Natural killer cell (primary cell): ENCODE measurements around the gene CNPY1. TPM values are rescaled to one million over a fixed set of nuclear protein-coding genes. Genes with fewer than 3 reads are reported as not detected.

ENCODE experiments used
- ATAC-seq, 3 donors: fragments of 150-1000 bp in 2 of 3; fragments of 200-7000 bp in 1 of 3; cut with Tn5 transposase; 1 replicate in 1 of 3; 2 replicates in 2 of 3; pipeline ENCODE4 v1.10.0; 2021; ENCODE audit warnings: mild to moderate bottlenecking in 2 of 3, moderate library complexity in 2 of 3
- DNase-seq, 2 donors: peaks; one replicate each; pipeline versions ENCODE4 v3.0.0 to v3.0.0-alpha.2; 2013 to 2021; ENCODE audit warnings: mixed read lengths in 1 of 2
- H3K27ac ChIP-seq: one replicate; pipeline ENCODE4 v1.5.1; 2013; ENCODE audit warnings: mild to moderate bottlenecking, low read length
- H3K27me3 ChIP-seq: one replicate; pipeline ENCODE4 v1.6.1; 2013; ENCODE audit warnings: low read length; ENCODE audit not compliant: control insufficient read depth, insufficient read depth
- H3K36me3 ChIP-seq: one replicate; pipeline ENCODE4 v1.6.1; 2013; ENCODE audit warnings: low read length; ENCODE audit not compliant: control insufficient read depth, insufficient read depth
- H3K4me1 ChIP-seq: one replicate; pipeline ENCODE4 v1.6.1; 2013; ENCODE audit warnings: low read length; ENCODE audit not compliant: control insufficient read depth, insufficient read depth
- H3K4me3 ChIP-seq: one replicate; pipeline ENCODE4 v1.5.1; 2013; ENCODE audit warnings: low read length
- H3K9me3 ChIP-seq: one replicate; pipeline ENCODE4 v1.6.1; 2013; ENCODE audit warnings: low read length; ENCODE audit not compliant: control insufficient read depth, insufficient read depth
- H3K27ac Mint-ChIP-seq, 2 donors: one replicate each; pipeline ENCODE4 v1.8.0; 2022; ENCODE audit warnings: mild to moderate bottlenecking in 2 of 2, mixed read lengths in 2 of 2, moderate library complexity in 1 of 2
- H3K27me3 Mint-ChIP-seq, 2 donors: one replicate each; pipeline ENCODE4 v1.8.0; 2022; ENCODE audit warnings: low read depth in 2 of 2, mixed read lengths in 2 of 2
- H3K36me3 Mint-ChIP-seq: one replicate; pipeline ENCODE4 v1.8.0; 2022; ENCODE audit warnings: mixed read lengths
- H3K4me1 Mint-ChIP-seq, 2 donors: one replicate each; pipeline ENCODE4 v1.8.0; 2022; ENCODE audit warnings: mixed read lengths in 2 of 2
- H3K4me3 Mint-ChIP-seq: one replicate; pipeline ENCODE4 v1.8.0; 2022; ENCODE audit warnings: mild to moderate bottlenecking, moderate library complexity, mixed read lengths
- H3K9me3 Mint-ChIP-seq, 2 donors: one replicate each; pipeline ENCODE4 v1.8.0; 2022; ENCODE audit warnings: mixed read lengths in 2 of 2
- WGBS: methylation state at CpG from one replicate; pipeline ENCODE4 v1.1.7; 2013; ENCODE audit warnings: missing lambda C conversion rate; ENCODE audit not compliant: insufficient coverage; 5-methylcytosine and 5-hydroxymethylcytosine counted together
- intact Hi-C: fragments of 100-400 bp; cut with micrococcal nuclease; formaldehyde crosslinking; loops from one replicate; pipeline ENCODE4 v1.14.2; 2022
- total RNA-seq, 4 donors: library from RNA; stranded (reverse); fragments of 120-200 nt in 1 of 4; gene quantifications; one replicate each; pipeline versions ENCODE4 v1.2.3 to v1.2.4, GENCODE V29; 2013 to 2022
- TF ChIP-seq, protein P1 (sequence below): fragments of 200-600 bp; IDR thresholded peaks from one replicate; pipeline ENCODE4 v1.8.0; 2022; ENCODE audit warnings: antibody characterized with exemption

The CNPY1 gene
- total RNA-seq, 3 donors from 2014 or later (not counting 1 experiment from before 2014, with no cell fraction given) = not detected

DNA sequence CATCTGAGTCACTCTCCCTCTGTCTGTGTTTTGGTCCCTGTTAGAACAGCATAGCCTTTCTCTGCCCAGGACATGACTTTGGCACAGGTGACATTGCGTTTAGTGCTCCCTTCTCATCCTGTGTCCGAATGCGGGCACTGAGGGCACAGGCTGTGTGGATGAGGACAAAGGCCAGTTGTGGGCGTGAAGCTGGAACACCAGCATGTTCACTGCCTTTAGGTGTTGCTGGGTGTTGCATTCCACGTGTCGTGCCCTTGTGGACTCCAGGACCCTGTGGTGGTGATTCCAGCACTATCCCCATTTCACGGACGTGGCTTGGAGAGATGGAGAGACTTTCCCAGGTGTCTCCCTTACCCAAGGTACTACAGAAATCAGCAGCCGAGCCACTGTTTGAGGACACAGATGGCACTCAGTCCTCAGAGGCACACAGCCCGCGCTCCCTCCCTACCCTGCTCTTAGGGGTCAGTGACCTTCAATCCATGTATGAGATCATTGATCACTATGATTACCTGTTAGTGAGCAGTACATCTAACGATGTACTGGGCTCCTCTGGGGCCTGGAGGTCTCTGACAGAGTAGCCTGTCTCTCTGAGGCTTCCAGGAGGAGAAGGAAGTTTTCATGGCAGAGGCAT is 917 bp upstream of the CNPY1 start:
- 85% methylated on average over 12 of the region's 12 CpGs for WGBS
- no peak overlapping the region for H3K27ac Mint-ChIP-seq
- intact Hi-C loops = no loop called here
- H3K4me3 ChIP-seq = no peak overlapping the region
- H3K27me3 ChIP-seq = no peaks in the 10 kb centered on the region
- no peaks in the 10 kb centered on the region for H3K4me1 ChIP-seq
- ATAC-seq (no peak), DNase-seq (no peak)
- H3K4me1 Mint-ChIP-seq = no peaks in the 10 kb centered on the region
- no peaks in the 10 kb centered on the region for H3K9me3 Mint-ChIP-seq
- H3K36me3 Mint-ChIP-seq = no peaks in the 10 kb centered on the region
- peaks cover 0 to 2% of the 10 kb centered on the region in 2 donors for H3K27me3 Mint-ChIP-seq
- TF ChIP-seq, protein P1, sequence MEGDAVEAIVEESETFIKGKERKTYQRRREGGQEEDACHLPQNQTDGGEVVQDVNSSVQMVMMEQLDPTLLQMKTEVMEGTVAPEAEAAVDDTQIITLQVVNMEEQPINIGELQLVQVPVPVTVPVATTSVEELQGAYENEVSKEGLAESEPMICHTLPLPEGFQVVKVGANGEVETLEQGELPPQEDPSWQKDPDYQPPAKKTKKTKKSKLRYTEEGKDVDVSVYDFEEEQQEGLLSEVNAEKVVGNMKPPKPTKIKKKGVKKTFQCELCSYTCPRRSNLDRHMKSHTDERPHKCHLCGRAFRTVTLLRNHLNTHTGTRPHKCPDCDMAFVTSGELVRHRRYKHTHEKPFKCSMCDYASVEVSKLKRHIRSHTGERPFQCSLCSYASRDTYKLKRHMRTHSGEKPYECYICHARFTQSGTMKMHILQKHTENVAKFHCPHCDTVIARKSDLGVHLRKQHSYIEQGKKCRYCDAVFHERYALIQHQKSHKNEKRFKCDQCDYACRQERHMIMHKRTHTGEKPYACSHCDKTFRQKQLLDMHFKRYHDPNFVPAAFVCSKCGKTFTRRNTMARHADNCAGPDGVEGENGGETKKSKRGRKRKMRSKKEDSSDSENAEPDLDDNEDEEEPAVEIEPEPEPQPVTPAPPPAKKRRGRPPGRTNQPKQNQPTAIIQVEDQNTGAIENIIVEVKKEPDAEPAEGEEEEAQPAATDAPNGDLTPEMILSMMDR = no peak
- no peaks in the 10 kb centered on the region for H3K9me3 ChIP-seq
- H3K36me3 ChIP-seq = no peaks in the 10 kb centered on the region
- no peak overlapping the region for H3K4me3 Mint-ChIP-seq
- no peak overlapping the region for H3K27ac ChIP-seq

DNA sequence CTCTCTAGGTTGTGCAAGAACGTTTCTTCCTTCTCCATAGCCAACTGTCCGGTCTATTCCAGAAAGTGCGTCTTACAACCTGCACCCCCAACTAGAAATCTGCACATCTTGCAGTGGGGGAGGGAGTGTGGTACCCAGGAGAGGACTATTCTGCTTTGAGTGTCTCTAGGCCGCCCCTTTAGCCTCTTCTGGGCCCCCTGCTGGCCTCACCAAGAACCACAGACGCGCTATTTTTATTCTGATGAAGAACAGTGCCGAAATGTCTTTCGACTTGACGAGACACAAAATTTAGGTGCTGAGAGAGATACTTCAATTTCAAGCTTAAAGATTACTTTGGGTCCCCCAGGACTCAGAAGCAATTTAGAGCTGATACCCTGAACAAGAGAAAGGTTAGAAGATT is 1.0 kb downstream of the CNPY1 start:
- Mint-ChIP-seq H3K9me3 (no peaks in the 10 kb centered on the region), H3K4me1 (no peaks in the 10 kb centered on the region), H3K4me3 (no peak overlapping the region), H3K27me3 (peaks cover 0 to 2% of the 10 kb centered on the region in 2 donors), H3K36me3 (no peaks in the 10 kb centered on the region), H3K27ac (no peak overlapping the region)
- no peaks in the 10 kb centered on the region for H3K4me1 ChIP-seq
- no peak overlapping the region for H3K27ac ChIP-seq
- intact Hi-C loops = no loop called here
- WGBS = 86% methylated on average over 8 of the region's 9 CpGs
- H3K36me3 ChIP-seq = no peaks in the 10 kb centered on the region
- no peak overlapping the region for H3K4me3 ChIP-seq
- TF ChIP-seq, protein P1 = no peak
- no peak for DNase-seq
- no peak for ATAC-seq
- H3K9me3 ChIP-seq = no peaks in the 10 kb centered on the region
- H3K27me3 ChIP-seq = no peaks in the 10 kb centered on the region

DNA sequence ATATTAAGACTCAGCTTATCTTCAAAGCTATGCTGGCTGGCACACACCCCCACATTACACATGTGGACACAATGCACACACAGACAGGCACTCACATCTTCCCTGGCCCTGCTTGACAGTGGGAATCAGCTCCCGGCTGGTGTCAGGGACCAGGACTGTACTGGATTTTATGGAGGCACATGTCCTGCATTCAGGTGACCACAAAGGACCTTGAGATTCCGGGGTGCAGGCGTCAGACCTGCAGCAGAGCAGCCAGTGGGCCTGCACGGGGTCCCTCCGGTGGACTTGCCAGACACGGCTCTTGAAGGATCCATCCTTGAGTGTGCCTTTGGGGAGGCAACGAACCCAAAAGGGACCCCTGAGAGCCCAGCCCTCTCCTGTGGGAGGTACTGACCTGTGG is 1.9 kb downstream of the CNPY1 start:
- no peak for DNase-seq
- Mint-ChIP-seq H3K4me1 (no peaks in the 10 kb centered on the region), H3K36me3 (no peaks in the 10 kb centered on the region), H3K9me3 (no peaks in the 10 kb centered on the region), H3K27ac (no peak overlapping the region), H3K27me3 (peaks cover 4 to 5% of the 10 kb centered on the region in 2 donors), H3K4me3 (no peak overlapping the region)
- TF ChIP-seq, protein P1 = no peak
- no peaks in the 10 kb centered on the region for H3K9me3 ChIP-seq
- H3K4me3 ChIP-seq = no peak overlapping the region
- no peak overlapping the region for H3K27ac ChIP-seq
- WGBS = 89% methylated on average over 7 of the region's 7 CpGs
- H3K4me1 ChIP-seq = no peaks in the 10 kb centered on the region
- H3K27me3 ChIP-seq = no peaks in the 10 kb centered on the region
- no peaks in the 10 kb centered on the region for H3K36me3 ChIP-seq
- intact Hi-C loops = no loop called here
- ATAC-seq = no peak

DNA sequence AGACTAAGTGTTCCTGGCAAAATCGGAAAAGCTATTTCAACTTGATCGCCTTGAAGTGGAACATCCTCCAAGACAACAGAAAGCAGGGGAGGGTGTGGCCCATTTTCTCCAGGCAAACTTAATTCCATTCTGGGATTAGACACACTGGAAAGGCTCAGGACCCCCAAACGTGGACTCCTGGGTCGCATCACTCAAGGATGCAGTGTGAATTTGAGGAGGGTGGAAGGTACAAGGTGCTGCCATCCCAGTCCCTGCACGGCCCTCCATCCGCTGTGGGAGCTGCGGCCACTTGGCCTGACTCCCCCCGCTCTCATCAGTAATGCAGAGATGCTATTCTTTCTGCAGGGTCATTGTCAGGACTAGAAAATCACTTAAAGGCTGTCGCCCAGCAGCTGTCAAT is 2.4 kb downstream of the CNPY1 start:
- H3K27me3 Mint-ChIP-seq = peaks cover 6 to 10% of the 10 kb centered on the region in 2 donors
- Histone ChIP-seq H3K4me3 (no peak overlapping the region), H3K36me3 (no peaks in the 10 kb centered on the region), H3K27me3 (no peaks in the 10 kb centered on the region), H3K27ac (no peak overlapping the region), H3K9me3 (no peaks in the 10 kb centered on the region), H3K4me1 (no peaks in the 10 kb centered on the region)
- no peaks in the 10 kb centered on the region for H3K4me1 Mint-ChIP-seq
- intact Hi-C loops = no loop called here
- DNase-seq (no peak), ATAC-seq (no peak)
- no peaks in the 10 kb centered on the region for H3K36me3 Mint-ChIP-seq
- WGBS = 89% methylated on average over 9 of the region's 9 CpGs
- no peak overlapping the region for H3K4me3 Mint-ChIP-seq
- TF ChIP-seq, protein P1 = no peak
- H3K9me3 Mint-ChIP-seq = no peaks in the 10 kb centered on the region
- no peak overlapping the region for H3K27ac Mint-ChIP-seq
